HG03442 (cell line): Measurements from ENCODE around the gene ENPP3.

Experiments used
- ATAC-seq: cut with Tn5 transposase; IDR thresholded peaks from one replicate; pipeline ENCODE4 v1.9.1; 2021; ENCODE audit warnings: mild to moderate bottlenecking, moderate library complexity; ENCODE audit not compliant: unreplicated experiment

The ENPP3 gene

DNA sequence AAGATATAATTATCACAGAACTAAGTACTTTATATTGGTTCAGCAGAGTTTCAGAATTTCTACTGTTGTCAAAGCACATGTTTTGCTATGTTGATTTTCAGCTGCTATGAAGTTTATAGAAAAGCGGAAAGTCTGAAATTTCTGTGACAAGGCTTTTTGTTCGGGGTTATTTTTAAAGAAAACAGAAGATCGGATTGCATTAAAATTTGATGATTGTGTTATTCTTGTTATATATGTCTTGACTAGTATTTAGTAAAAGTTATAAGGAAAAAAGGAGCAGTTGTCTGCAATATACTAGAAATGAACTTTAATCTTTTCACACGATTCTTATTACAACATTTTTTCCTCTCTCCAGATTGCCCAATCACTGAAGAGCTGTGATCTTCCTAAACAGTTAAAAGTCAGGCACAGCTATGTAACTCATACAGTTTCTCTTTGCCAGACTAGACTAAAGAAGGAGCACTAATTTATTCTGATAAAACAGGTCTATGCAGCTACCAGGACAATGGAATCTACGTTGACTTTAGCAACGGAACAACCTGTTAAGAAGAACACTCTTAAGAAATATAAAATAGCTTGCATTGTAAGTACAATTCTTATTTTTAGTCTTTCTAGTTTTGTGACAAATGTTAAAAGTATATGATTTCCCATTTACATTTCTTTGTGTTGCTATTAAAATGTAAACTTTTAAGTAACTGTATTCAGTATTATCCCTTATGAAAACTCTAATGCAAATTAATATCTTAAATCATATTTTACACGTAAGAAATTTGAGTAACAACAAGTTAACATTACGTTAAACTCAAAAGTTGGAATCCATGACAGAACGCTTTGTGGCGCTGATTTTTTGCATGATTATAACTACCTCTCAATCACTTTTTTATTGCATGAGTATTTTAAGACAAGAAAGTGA is at the start of gene ENPP3:
TSS of gene ENPP3 (plus strand) at position 423 of the 913 bp plus-strand sequence. CDS start at position 506, 83 bp downstream.
- ATAC-seq, result no peak

DNA sequence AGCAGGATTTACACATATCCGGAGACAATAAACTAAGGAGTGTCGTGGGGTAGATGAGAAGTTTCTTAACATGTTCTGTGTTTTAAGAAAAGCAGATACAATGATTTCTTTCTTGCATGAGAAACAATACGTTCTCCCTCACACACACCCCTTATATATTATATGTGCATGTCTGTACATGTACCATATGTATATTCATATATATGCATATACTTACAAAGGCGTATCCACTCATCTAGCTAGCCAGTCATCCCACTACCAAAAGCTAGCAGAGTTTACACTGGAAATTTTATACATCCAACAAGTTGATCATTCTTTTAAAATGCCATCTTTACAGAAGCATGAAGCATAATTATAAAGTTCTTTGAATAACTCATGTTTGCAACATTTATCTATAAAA is 49.2 kb upstream of the ENPP3 start:
- no peak for ATAC-seq

DNA sequence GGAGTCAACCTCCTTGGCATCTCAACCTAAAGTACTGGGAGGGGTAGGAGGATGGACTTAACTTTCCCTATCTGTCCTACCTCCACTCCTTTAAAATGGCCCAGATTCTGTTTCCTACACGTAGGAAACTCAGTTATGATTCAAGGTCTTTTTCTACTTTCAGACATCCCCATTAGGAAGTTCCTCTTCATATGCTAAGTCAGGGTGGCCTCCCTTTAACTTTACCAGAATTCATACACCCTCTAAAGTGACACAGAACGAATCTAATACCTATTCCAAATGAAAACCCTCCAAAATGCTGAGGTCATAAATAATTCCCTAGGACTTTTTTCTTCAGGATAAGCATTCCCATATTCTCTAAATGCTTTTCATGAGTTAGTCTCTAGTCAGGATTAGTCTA is 48.5 kb upstream of the ENPP3 start:
- ATAC-seq, result no peak

DNA sequence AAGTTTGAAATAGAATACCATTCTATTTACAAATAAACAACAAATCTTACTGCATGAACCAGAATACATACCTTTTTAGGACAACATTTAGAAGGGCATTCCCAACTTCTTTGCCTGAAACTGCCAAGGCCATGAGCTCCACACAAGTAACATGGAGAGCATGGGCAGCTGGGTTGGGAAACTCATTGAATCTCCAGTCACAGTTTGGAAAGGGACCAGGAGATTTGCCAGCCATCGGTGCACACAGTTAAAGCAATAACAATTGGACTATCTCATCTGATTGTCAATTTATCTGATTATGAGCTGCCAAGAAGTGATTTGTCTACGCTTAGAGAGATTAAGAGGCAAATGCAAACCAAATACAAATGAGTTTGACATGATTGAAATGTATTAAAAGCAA is 44.2 kb upstream of the ENPP3 start:
- no peak for ATAC-seq

DNA sequence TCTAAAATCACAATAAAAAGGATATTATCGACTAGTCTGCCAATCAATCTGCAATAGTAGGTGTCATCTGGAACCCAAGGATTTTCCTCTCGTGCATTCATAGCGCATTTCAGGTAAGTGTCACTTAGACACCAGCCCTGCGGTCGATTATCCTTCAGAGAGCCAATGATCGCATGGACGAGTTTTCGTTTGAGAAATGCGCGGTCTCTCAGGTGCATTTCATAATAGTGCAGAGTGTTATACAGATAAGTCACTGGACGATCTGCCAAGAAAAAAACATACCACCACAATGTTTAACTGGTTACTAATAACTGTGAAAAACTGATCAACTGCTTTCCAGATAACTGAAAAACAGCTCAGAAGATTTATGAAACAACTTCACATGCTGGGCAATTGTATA is 43.0 kb upstream of the ENPP3 start:
- no peak for ATAC-seq

DNA sequence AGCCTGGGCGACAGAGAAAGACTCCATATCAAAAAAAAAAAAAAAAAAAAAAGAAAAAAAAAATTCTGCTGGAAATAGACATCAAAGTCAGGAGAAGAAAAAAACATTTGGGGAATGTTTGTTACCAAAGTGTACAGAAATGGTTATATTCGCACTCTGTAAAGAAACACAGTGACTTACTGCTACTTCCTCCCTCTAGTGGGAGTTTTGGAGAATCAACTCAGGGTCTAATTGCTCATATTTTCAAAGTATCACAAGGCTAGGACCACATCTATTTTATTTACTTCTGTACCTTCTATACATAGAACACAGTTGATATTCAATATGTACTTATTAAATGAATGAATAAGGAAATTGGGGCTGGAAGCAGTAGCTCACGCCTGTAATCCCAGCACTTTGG is 39.7 kb upstream of the ENPP3 start:
- no peak for ATAC-seq

DNA sequence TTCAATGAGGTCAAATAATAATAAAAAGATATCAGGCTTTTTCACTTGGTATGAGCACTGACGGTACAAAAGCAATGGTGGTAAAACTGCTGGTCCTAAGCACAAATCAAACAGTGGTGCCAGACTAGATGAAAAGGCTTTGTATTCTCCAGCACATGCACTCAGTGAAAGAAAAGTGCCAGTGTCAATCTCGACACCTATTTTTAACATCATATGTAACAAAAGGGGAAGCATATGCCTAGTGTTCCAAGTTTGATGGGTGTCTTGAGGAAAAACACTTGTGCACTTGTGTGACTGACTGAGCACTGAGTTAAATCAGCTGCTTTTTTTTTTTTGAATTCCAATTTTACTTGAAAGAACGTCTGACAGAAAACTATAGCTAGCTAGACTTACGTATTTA is 36.4 kb upstream of the ENPP3 start:
- no peak for ATAC-seq

DNA sequence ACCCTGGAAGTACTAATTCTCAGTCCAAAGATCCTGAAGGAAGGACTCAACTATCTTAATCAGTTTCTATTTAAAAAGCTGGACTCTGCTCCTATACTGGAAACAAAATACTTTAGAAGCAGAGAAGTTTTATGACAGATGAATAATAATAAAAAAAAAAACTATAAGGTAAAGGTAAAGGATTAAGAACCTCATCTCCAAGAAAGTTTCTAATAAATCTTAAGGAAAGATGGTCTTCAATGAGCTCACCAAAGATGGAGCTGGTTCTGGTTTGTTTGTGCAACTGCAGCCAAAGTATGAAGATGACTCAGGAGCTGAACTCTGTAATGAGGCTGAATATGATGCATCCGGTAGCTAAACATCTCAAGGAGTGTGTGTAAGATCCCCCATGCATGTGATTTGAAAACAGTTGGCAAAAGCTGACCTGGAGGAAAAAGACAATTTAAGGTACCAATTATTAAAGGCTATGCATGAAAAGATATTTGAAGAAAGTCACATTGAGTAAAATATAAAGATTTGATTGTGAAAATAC is 34.3 kb upstream of the ENPP3 start:
- no peak for ATAC-seq

DNA sequence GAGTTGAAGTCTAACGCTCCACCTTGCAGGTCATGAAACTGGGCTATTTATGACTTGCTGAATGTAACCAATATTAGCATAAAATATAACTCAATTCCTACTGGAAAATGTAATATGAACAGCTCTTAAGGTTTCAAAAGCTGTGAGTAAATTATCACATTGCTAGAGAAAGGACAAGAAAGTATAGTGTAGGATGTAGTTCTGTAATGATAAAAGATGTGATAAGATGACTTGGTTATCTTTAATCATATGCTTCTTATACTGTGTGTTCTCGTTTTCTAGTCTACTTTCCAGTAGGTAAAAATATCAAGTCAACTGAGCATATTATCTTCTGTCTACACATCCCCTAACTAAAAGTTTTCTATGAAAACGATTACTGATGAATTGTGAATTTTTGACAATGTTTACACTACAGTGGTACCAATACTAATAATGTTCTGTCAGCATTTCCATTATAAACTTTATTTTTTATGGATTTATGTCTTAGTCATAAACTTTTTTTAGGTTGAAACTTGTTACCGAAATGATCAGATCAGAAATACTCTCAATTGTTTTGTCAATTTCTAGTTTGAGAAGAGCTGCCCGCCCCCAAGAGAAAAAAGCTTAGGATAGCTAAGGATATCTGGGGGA is 23.7 kb upstream of the ENPP3 start:
- ATAC-seq, result no peak

DNA sequence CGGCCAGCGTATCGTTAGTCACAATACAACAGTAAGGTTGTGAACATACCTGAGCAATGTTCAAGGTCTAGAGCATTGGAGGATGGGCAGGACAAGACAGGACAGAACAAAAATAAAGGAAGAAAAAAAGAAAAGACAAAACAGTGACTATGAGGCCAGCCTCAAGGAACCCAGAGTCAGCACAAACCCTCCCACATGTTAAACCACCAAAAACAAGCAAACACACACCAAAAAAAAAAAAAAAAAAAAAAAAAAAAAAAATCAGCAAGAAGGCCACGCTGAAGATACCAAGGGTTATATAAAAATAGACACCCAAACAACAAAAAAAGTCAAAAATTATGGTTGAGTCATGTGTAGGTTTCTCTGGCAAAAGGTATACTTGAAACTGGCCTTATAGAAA is 21.8 kb upstream of the ENPP3 start:
- ATAC-seq, result no peak

DNA sequence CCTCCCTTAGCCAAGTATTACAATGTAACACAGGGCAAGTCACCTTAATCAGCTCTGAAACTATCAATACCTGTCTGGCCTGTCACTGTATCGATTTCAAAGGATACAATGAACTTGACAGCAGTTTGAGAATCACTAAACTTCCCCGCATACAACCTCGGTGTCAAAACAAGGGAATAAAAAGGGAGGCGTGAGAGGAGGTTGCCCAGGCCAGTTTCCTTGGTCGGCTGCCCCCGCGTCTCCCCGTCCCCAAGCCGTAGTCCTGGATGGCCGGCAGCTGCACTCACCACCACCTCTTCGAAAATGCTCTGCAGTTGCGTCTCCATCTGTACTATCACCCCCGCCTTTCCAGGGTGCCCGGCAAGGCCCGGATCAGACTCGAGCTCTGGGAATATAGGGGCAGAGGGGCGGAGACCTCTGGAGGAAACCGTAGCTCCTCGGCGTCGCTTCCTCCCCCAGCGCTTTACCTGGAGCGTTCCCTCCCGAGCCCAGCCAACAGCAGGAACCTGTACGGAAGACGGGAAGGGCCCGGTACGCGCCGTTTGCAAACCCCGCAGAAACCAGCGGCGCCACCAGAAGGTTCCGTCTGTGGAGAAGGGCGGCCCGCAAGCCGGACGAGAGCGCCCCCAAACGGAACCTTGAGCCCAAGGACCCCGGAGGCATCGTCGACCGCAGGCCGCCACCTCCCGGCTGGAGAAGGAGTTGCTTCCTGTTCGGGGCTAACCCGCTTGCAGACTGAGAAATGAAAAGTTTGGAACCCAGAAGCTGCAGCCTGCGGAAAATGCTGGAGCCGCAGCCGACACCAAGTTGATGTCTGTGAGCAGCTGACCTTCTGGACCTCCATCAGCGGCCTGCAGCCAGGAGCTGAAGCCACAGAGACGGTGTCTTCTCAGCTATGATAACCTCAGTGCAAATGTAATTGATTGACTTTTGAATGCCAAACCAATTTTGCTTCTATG is 9.1 kb upstream of the ENPP3 start, which contains the start of gene MED23:
TSS of gene MED23 (minus strand) at position 519 of the 959 bp plus-strand sequence. CDS start at position 326, 193 bp downstream.
- peak; percentile 98 for ATAC-seq

DNA sequence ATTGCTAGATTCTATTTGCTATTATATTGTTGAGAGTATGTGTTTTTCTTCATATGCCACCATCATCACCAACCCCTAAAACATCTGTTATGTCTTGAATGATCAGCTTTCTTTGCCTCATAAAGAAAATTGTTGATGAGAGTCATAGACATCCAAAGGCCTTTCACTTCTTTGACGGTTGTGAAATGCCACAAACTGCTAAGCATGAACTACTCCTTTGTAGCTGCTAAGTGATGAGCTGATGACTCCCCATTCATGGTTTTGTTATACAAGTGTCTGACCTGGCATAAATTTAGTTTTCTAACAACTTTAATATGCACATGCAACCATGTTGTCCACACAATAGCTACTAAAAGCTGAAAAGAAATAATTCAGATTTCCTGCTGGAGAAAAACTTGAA is 8.4 kb upstream of the ENPP3 start:
- ATAC-seq, result no peak

DNA sequence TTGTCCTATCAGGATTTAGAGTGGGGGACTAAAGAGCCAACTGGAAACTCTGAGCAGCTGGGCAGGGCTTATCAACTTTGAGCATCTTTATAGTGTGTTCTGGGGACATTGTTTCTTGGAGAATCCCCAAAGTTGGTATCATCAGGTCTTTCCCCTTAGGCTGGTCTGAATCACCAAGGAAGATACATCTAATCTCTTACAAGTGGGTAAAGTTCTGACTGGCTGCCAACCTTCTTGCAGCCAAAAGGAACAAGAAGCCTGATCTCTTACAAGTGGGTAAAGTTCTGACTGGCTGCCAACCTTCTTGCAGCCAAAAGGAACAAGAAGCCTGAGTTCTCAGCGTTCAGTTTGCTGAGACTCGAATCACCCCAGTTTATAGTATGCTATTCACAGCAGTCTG is 7.5 kb upstream of the ENPP3 start:
- no peak for ATAC-seq

DNA sequence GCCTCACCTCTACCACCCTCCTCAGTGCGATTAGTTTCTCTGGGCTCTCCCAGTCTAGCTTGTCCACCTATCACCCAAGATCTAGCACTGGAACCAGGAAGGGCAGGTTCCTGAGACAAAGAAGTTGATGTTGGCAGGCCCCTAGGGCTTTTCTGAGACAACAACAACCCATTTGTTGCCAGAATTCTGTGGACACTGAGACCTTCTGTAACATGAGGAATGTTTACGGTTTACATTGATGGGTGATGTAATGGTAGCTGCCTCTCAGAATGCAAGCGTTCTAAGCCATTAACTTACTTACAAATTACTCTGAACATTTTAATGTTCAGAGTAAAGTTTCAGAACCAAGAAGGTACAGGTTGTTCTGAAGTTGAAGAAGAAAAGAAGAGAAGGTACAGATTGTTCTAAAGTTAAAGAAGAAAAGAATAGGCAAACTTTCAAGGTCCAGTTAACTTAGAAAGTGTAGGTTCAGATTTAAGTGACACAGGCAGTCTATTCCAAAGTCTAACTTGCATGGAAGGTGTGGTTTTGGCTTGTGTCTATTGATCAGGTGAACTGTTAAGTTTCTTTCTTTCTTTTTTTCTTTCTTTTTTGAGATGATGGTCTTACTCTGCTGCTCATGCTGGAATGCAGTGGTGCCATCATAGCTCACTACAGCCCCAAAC is 5.3 kb upstream of the ENPP3 start:
- ATAC-seq, result no peak

DNA sequence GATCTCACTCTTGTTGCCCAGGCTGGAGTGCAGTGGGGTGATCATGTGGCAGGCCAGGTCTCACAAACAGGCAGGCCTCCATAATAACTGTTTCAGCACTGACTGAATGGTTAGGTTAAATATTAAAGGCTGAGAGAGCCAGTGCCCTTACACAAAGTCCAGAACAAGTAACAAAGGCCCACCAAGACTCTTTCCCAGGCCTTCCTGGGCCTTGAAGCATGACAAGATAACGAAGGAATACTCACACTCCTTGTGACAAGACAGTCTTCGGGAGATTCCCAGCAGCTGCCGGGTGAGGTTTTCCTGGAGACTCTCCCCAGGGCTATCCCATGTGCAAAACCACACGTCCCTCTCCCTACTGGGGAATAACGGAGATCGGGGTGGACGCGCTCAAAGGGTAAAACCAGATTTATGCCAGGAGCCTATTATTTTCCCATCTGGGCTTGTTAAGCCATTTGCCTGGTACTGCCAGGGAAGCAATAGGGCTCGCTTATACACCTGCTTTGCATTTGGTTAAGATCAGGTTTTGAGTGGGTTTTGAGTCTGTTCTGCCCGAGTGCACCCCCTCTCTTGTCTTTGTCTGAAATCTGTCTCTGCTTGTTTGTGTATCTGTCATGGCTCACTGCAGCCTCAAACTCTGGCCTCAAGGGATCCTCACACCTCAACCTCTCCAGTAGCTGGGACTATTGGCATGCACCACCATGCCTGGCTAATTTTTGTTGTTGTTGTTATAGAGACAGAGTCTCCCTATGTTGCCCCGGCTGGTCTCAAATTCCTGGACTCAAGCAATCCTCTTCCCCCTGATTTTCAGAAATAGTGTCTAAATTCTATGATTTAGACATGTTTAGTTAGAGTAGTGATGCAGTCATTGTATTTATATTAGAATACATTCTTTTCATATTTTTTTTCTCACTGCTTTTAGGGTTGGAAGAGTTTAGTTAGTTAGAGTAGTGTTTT is 1.4 kb upstream of the ENPP3 start:
- peak; percentile 85 for ATAC-seq

DNA sequence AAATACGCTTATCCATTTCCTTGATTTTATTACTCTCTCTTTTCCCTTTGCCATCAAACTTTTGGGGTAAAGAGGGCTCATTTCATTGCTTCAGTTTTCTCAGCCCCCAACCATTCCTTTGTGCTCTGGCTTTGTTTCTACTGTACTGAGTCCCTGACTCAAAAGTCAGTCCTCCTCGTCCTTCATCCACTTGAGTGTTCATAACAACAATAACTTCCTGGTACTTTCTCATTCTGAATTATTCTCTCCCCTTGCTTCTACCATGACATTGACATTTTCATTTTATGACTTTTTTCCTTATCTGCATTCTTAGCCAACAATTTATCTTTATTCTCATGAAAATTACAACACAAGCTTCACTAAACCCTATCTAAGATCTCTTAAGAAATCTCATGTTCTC is 911 bp downstream of the ENPP3 start:
- no peak for ATAC-seq

DNA sequence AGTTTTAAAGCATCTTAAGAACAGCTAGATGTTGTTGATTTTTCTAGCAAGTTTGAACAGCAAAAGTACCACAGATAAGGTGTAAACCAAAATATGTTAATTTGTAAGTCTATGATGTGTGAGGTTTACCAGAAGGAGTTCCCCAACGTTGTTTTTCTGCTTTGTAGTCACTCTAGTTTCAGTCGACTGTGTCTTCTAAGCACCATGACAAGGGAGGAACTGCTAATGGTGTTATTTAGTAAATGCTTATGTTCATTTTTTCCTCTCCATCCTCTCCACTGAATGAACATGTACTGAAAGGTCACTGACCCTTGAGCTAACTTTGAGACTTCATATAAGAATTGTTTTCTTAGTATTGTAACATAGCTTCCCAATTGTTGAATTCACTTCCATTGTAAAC is 3.0 kb downstream of the ENPP3 start:
- ATAC-seq, result peak; percentile 68

DNA sequence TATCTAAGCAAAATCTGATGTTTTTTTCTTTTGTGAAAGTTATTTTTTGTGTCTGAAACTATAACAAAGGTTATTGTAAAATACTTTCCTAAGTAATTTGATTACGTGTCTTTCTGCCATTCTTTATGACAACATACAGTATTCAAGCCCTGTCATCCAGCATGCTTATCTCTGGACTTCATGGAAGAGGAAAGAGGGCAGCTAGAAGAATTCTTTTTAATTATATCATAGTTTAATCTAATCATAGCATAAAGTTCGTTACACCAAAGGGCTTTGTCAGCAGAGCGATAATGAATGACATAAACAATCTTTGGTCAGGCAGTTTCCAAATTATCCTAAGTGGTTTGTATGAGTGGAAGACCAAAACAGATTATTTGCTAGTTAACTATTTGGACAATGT is 3.5 kb downstream of the ENPP3 start:
- no peak for ATAC-seq

DNA sequence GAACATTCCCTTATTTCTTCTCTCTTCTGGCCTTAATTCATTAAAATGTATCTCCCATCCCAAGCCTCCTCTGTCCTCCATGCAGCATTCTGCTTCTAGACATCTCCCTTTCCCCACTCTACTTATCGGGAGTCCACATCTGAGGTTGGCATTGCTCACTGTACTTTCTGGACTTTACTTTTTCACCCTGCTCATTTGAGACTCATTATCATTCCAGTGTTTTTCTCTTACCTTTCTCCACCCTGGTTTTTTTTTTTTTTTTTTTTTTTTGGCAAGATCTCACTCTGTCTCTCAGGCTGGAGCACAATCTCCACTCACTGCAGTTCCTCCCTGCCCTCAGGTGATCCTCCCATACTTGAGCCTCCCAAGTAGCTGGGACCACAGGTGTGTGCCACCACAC is 4.5 kb downstream of the ENPP3 start:
- ATAC-seq, result no peak
